HepG2 (cell line): ENCODE data around the gene CTAGE1. TPM values are rescaled to one million over a fixed set of nuclear protein-coding genes. Genes with fewer than 3 reads are reported as not detected.

ENCODE experiments used
- AKAP8 ChIP-seq: sonication (generic); formaldehyde crosslinking; IDR thresholded peaks from 2 replicates; pipeline ENCODE4 v1.5.1; 2020; ENCODE audit warnings: mild to moderate bottlenecking, missing genetic modification reagents
- FOXM1 ChIP-seq: sonication (generic); formaldehyde crosslinking; IDR thresholded peaks from 2 replicates; pipeline ENCODE4 v1.5.0; 2020; ENCODE audit warnings: missing genetic modification reagents
- PITX1 ChIP-seq: sonication (generic); formaldehyde crosslinking; IDR thresholded peaks from 2 replicates; pipeline ENCODE4 v1.5.1; 2020; ENCODE audit warnings: mild to moderate bottlenecking, missing genetic modification reagents
- RNF2 ChIP-seq: fragments of 450-650 bp; conservative IDR thresholded peaks from 2 replicates; pipeline ENCODE4 v1.6.1; 2016; ENCODE audit warnings: low read depth
- ZFP36L1 ChIP-seq: sonication (generic); formaldehyde crosslinking; IDR thresholded peaks from 2 replicates; pipeline ENCODE4 v1.8.0; 2022; ENCODE audit warnings: mild to moderate bottlenecking, missing genetic modification reagents, moderate library complexity
- ZNF292 ChIP-seq: sonication (generic); formaldehyde crosslinking; IDR thresholded peaks from 2 replicates; pipeline ENCODE4 v1.8.1; 2022; ENCODE audit warnings: mild to moderate bottlenecking, low read depth, missing genetic modification reagents, borderline replicate concordance
- ZNF850 ChIP-seq: sonication (generic); formaldehyde crosslinking; conservative IDR thresholded peaks from 2 replicates; pipeline ENCODE4 v1.9.0; 2021; ENCODE audit warnings: mild to moderate bottlenecking, missing genetic modification reagents
- polyA plus RNA-seq, 8 experiments: library from polyadenylated mRNA; depleted of rRNA in 3 of 8; stranded (reverse) in 7 of 8; unstranded in 1 of 8; fragments of >200 nt; fragmentation: Illumina TruSeq in 4 of 8; extraction: Trizol in 4 of 8; gene quantifications; 2 replicates each; pipeline versions ENCODE4 v1.2.1 to v1.2.3, GENCODE V29; 2011 to 2016; ENCODE audit warnings: low read depth in 4 of 8, missing spikeins in 1 of 8, mixed read lengths in 1 of 8; ENCODE audit not compliant: insufficient read depth in 1 of 8
- total RNA-seq, 5 experiments: library from RNA; depleted of rRNA; stranded (reverse); fragments of >200 nt; fragmentation: Illumina TruSeq; extraction: Trizol; gene quantifications; 2 replicates each; pipeline ENCODE4 v1.2.3, GENCODE V29; 2016; ENCODE audit warnings: low read depth in 1 of 5
- TF ChIP-seq, protein P1 (sequence below): sonication (generic); formaldehyde crosslinking; IDR thresholded peaks from 2 replicates; pipeline ENCODE4 v1.5.1; 2020; ENCODE audit warnings: mild to moderate bottlenecking, missing genetic modification reagents, moderate library complexity
- TF ChIP-seq, protein P2 (sequence below): sonication (generic); formaldehyde crosslinking; IDR thresholded peaks from 2 replicates; pipeline ENCODE4 v1.4.0; 2020; ENCODE audit warnings: missing genetic modification reagents, borderline replicate concordance
- TF ChIP-seq, protein P3 (sequence below): sonication (generic); formaldehyde crosslinking; IDR thresholded peaks from 2 replicates; pipeline ENCODE4 v1.8.1; 2023; ENCODE audit warnings: mild to moderate bottlenecking, moderate library complexity, missing genetic modification reagents

The CTAGE1 gene
- total and polyA plus RNA-seq, 2 of the 13 experiments (the other 11 are each of a cell fraction or from before 2014, with no cell fraction given), result 0.02 TPM; not detected in 1

DNA sequence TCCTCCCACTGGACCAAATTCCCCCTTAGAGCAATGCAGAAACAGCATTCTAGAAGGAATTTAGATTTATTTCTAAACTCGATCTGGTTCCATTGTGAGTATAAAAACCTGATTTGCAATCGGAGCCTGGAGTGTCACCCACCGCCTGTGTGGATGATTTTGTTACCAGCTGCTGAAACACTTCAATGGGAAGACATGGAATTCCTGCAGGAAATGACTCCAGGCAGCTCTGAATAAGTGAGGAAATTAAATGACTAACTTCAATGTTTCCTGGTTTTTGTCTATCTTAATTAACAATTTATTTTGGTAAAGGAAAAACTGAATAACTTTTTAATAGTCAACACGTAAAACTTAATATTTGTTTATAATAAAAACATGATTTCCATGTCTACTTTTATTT lies 19.3 kb downstream of the CTAGE1 start (continued):
- TF ChIP-seq FOXM1 (CRISPR knock-in tag) (no peak), RNF2 (no peak), ZFP36L1 (CRISPR knock-in tag) (no peak), ZNF292 (CRISPR knock-in tag) (no peak), ZNF850 (CRISPR knock-in tag) (no peak), PITX1 (no peak), AKAP8 (CRISPR knock-in tag) (no peak)
- TF ChIP-seq, protein P1, sequence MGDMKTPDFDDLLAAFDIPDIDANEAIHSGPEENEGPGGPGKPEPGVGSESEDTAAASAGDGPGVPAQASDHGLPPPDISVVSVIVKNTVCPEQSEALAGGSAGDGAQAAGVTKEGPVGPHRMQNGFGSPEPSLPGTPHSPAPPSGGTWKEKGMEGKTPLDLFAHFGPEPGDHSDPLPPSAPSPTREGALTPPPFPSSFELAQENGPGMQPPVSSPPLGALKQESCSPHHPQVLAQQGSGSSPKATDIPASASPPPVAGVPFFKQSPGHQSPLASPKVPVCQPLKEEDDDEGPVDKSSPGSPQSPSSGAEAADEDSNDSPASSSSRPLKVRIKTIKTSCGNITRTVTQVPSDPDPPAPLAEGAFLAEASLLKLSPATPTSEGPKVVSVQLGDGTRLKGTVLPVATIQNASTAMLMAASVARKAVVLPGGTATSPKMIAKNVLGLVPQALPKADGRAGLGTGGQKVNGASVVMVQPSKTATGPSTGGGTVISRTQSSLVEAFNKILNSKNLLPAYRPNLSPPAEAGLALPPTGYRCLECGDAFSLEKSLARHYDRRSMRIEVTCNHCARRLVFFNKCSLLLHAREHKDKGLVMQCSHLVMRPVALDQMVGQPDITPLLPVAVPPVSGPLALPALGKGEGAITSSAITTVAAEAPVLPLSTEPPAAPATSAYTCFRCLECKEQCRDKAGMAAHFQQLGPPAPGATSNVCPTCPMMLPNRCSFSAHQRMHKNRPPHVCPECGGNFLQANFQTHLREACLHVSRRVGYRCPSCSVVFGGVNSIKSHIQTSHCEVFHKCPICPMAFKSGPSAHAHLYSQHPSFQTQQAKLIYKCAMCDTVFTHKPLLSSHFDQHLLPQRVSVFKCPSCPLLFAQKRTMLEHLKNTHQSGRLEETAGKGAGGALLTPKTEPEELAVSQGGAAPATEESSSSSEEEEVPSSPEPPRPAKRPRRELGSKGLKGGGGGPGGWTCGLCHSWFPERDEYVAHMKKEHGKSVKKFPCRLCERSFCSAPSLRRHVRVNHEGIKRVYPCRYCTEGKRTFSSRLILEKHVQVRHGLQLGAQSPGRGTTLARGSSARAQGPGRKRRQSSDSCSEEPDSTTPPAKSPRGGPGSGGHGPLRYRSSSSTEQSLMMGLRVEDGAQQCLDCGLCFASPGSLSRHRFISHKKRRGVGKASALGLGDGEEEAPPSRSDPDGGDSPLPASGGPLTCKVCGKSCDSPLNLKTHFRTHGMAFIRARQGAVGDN, result no peak
- TF ChIP-seq, protein P2, sequence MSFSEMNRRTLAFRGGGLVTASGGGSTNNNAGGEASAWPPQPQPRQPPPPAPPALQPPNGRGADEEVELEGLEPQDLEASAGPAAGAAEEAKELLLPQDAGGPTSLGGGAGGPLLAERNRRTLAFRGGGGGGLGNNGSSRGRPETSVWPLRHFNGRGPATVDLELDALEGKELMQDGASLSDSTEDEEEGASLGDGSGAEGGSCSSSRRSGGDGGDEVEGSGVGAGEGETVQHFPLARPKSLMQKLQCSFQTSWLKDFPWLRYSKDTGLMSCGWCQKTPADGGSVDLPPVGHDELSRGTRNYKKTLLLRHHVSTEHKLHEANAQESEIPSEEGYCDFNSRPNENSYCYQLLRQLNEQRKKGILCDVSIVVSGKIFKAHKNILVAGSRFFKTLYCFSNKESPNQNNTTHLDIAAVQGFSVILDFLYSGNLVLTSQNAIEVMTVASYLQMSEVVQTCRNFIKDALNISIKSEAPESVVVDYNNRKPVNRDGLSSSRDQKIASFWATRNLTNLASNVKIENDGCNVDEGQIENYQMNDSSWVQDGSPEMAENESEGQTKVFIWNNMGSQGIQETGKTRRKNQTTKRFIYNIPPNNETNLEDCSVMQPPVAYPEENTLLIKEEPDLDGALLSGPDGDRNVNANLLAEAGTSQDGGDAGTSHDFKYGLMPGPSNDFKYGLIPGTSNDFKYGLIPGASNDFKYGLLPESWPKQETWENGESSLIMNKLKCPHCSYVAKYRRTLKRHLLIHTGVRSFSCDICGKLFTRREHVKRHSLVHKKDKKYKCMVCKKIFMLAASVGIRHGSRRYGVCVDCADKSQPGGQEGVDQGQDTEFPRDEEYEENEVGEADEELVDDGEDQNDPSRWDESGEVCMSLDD, result no peak
- TF ChIP-seq, protein P3, sequence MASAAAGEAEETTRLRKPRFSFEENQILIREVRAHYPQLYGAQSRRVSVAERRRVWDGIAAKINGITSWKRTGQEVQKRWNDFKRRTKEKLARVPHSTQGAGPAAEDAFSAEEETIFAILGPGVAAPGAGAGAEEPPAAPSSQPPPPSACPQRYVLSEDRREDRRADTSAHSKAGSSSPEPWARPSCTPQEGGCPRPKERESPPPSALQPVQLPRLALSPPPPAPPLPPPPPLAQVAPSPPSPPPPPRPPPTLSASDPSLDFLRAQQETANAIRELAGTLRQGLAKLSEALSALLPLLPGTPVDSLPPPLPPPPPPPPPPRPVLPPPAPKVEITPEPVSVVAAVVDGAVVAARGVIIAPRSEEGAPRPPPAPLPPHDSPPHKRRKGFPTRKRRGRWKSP, result no peak
